Esophagus muscularis mucosa (tissue), 3 donors: Measurements from ENCODE around the gene ZNF283.

Experiments used
- CTCF ChIP-seq, 3 experiments: fragments of 200-600 bp in 2 of 3; fragments of 450-650 bp in 1 of 3; sonication (generic) in 2 of 3; IDR thresholded peaks; one replicate each; pipeline ENCODE4 v1.5.1; 2017 to 2019; ENCODE audit warnings: antibody characterized with exemption in 3 of 3, mild to moderate bottlenecking in 2 of 3, moderate library complexity in 1 of 3
- POLR2A ChIP-seq: fragments of 450-650 bp; IDR thresholded peaks from one replicate; pipeline ENCODE4 v1.6.1; 2017; ENCODE audit warnings: antibody characterized with exemption, moderate library complexity, mild to moderate bottlenecking, low read depth
- POLR2AphosphoS5 ChIP-seq, 2 donors: sonication (generic); formaldehyde crosslinking; IDR thresholded peaks; one replicate each; pipeline ENCODE4 v1.6.1; 2017; ENCODE audit warnings: antibody characterized with exemption in 2 of 2

GRCh38 chr19:43847246-43847645 lies 20.1 kb downstream of the ZNF283 start:
- no peak for TF ChIP-seq POLR2A
- no peak for TF ChIP-seq CTCF (IDR thresholded peaks at IDR 0.05)
- TF ChIP-seq POLR2AphosphoS5 (IDR thresholded peaks at IDR 0.05): no peak
